WTC11 (cell line): ENCODE data around the gene PRRT4. TPM values are rescaled to one million over a fixed set of nuclear protein-coding genes. Genes with fewer than 3 reads are reported as not detected.

ENCODE experiments used
- ATAC-seq: fragments of 200-7000 bp; cut with Tn5 transposase; 2 replicates; pipeline ENCODE4 v1.10.0; 2021; ENCODE audit warnings: mild to moderate bottlenecking, moderate library complexity
- CTCF ChIA-PET: fragments of 300-600 bp; sonication (Branson Sonifier 250); formaldehyde crosslinking; loops from one replicate; lab custom pipeline; 2021; ENCODE audit warnings: antibody characterized with exemption; lab: Charles Lee
- POLR2A ChIA-PET: fragments of 350-600 bp; sonication (Branson Sonifier 250); formaldehyde crosslinking; loops from one replicate; lab custom pipeline; 2021; ENCODE audit warnings: antibody characterized with exemption; lab: Charles Lee
- DNase-seq: peaks from one replicate; pipeline ENCODE4 v3.0.0; 2021; ENCODE audit warnings: low spot score
- H3K27ac Mint-ChIP-seq: 2 replicates; pipeline ENCODE4 v1.8.0; 2021; ENCODE audit warnings: mixed read lengths
- H3K27me3 Mint-ChIP-seq: 2 replicates; pipeline ENCODE4 v1.8.0; 2021; ENCODE audit warnings: low read depth, mild to moderate bottlenecking, moderate library complexity, mixed read lengths
- H3K36me3 Mint-ChIP-seq: 2 replicates; pipeline ENCODE4 v1.8.0; 2021; ENCODE audit warnings: mixed read lengths
- H3K4me1 Mint-ChIP-seq: 2 replicates; pipeline ENCODE4 v1.8.0; 2022; ENCODE audit warnings: mixed read lengths
- H3K4me3 Mint-ChIP-seq: 2 replicates; pipeline ENCODE4 v1.8.0; 2021; ENCODE audit warnings: mild to moderate bottlenecking, moderate library complexity, mixed read lengths
- H3K9me3 Mint-ChIP-seq: 2 replicates; pipeline ENCODE4 v1.8.0; 2021; ENCODE audit warnings: mixed read lengths
- CREM ChIP-seq: sonication (generic); formaldehyde crosslinking; IDR thresholded peaks from 2 replicates; pipeline ENCODE4 v1.8.1; 2022; ENCODE audit warnings: mild to moderate bottlenecking, missing genetic modification reagents, moderate library complexity
- E2F4 ChIP-seq: sonication (generic); formaldehyde crosslinking; IDR thresholded peaks from 2 replicates; pipeline ENCODE4 v1.8.1; 2022; ENCODE audit warnings: low read depth, mild to moderate bottlenecking, moderate library complexity, missing genetic modification reagents, borderline replicate concordance
- EMX1 ChIP-seq: fragments of 250-450 bp; sonication (Bioruptor Pico); IDR thresholded peaks from 2 replicates; pipeline ENCODE4 v1.8.0; 2021; ENCODE audit warnings: mild to moderate bottlenecking
- ETV6 ChIP-seq: sonication (generic); formaldehyde crosslinking; IDR thresholded peaks from 2 replicates; pipeline ENCODE4 v1.8.1; 2022; ENCODE audit warnings: mild to moderate bottlenecking, missing genetic modification reagents
- FOXJ3 ChIP-seq: sonication (generic); formaldehyde crosslinking; IDR thresholded peaks from 2 replicates; pipeline ENCODE4 v1.9.0; 2021; ENCODE audit warnings: missing genetic modification reagents, mild to moderate bottlenecking, borderline replicate concordance
- GABPB1 ChIP-seq: sonication (generic); formaldehyde crosslinking; IDR thresholded peaks from 2 replicates; pipeline ENCODE4 v1.8.1; 2023; ENCODE audit warnings: mild to moderate bottlenecking, missing genetic modification reagents
- GTF2I ChIP-seq: fragments of 250-450 bp; sonication (Bioruptor Pico); conservative IDR thresholded peaks from 2 replicates; pipeline ENCODE4 v1.4.0; 2021; ENCODE audit warnings: mild to moderate bottlenecking
- HMGA2 ChIP-seq: fragments of 250-450 bp; sonication (Bioruptor Pico); IDR thresholded peaks from 2 replicates; pipeline ENCODE4 v1.4.0; 2021; ENCODE audit warnings: mild to moderate bottlenecking, moderate library complexity
- JUN ChIP-seq: sonication (generic); formaldehyde crosslinking; IDR thresholded peaks from 2 replicates; pipeline ENCODE4 v1.8.0; 2023; ENCODE audit warnings: mild to moderate bottlenecking, missing genetic modification reagents
- MYBL2 ChIP-seq: sonication (generic); formaldehyde crosslinking; IDR thresholded peaks from 2 replicates; pipeline ENCODE4 v1.8.1; 2023; ENCODE audit warnings: mild to moderate bottlenecking, moderate library complexity, missing genetic modification reagents
- NFE2L1 ChIP-seq: sonication (generic); formaldehyde crosslinking; IDR thresholded peaks from 2 replicates; pipeline ENCODE4 v1.8.1; 2023; ENCODE audit warnings: missing genetic modification reagents
- NFYB ChIP-seq: sonication (generic); formaldehyde crosslinking; conservative IDR thresholded peaks from 2 replicates; pipeline ENCODE4 v1.8.0; 2022; ENCODE audit warnings: low read depth, missing genetic modification reagents
- SMAD3 ChIP-seq: sonication (generic); formaldehyde crosslinking; IDR thresholded peaks from 2 replicates; pipeline ENCODE4 v1.8.0; 2022; ENCODE audit warnings: missing genetic modification reagents, mild to moderate bottlenecking, borderline replicate concordance
- SMAD4 ChIP-seq: sonication (generic); formaldehyde crosslinking; IDR thresholded peaks from 2 replicates; pipeline ENCODE4 v1.8.0; 2022; ENCODE audit warnings: mild to moderate bottlenecking, missing genetic modification reagents
- TCF7 ChIP-seq: sonication (generic); formaldehyde crosslinking; IDR thresholded peaks from 2 replicates; pipeline ENCODE4 v1.8.0; 2022; ENCODE audit warnings: mild to moderate bottlenecking, low read depth, missing genetic modification reagents, moderate library complexity
- TEAD4 ChIP-seq: sonication (generic); formaldehyde crosslinking; IDR thresholded peaks from 2 replicates; pipeline ENCODE4 v1.8.0; 2022; ENCODE audit warnings: mild to moderate bottlenecking, missing genetic modification reagents
- TP53 ChIP-seq: sonication (generic); formaldehyde crosslinking; IDR thresholded peaks from 2 replicates; pipeline ENCODE4 v1.8.1; 2023; ENCODE audit warnings: mild to moderate bottlenecking, missing genetic modification reagents
- ZNF263 ChIP-seq: sonication (generic); formaldehyde crosslinking; IDR thresholded peaks from 2 replicates; pipeline ENCODE4 v1.8.1; 2022; ENCODE audit warnings: low read depth, mild to moderate bottlenecking, moderate library complexity, missing genetic modification reagents
- ZNF416 ChIP-seq: fragments of 250-450 bp; sonication (Bioruptor Pico); IDR thresholded peaks from 2 replicates; pipeline ENCODE4 v1.9.0; 2021; ENCODE audit warnings: mild to moderate bottlenecking, inconsistent platforms
- total RNA-seq: library from RNA; stranded (reverse); gene quantifications from 3 replicates; pipeline ENCODE4 v1.2.3, GENCODE V29; 2021
- TF ChIP-seq, protein P1 (sequence below): sonication (generic); formaldehyde crosslinking; conservative IDR thresholded peaks from 2 replicates; pipeline ENCODE4 v1.8.1; 2023; ENCODE audit warnings: mild to moderate bottlenecking, low read depth, missing genetic modification reagents, moderate library complexity
- TF ChIP-seq, protein P2 (sequence below): sonication (generic); formaldehyde crosslinking; IDR thresholded peaks from 2 replicates; pipeline ENCODE4 v1.8.0; 2023; ENCODE audit warnings: missing genetic modification reagents
- TF ChIP-seq, protein P3 (sequence below): fragments of 200-600 bp; IDR thresholded peaks from 2 replicates; pipeline ENCODE4 v1.8.0; 2022; ENCODE audit warnings: antibody characterized with exemption
- TF ChIP-seq, protein P4 (sequence below): sonication (generic); formaldehyde crosslinking; IDR thresholded peaks from 2 replicates; pipeline ENCODE4 v1.8.0; 2022; ENCODE audit warnings: mild to moderate bottlenecking, missing genetic modification reagents
- TF ChIP-seq, protein P5 (sequence below): fragments of 250-450 bp; sonication (Bioruptor Pico); conservative IDR thresholded peaks from 2 replicates; pipeline ENCODE4 v1.9.0; 2021; ENCODE audit warnings: mild to moderate bottlenecking

PRRT4 gene
- total RNA-seq, 1 experiment from 2014 or later = 1.2 TPM

- TF ChIP-seq, protein P1, sequence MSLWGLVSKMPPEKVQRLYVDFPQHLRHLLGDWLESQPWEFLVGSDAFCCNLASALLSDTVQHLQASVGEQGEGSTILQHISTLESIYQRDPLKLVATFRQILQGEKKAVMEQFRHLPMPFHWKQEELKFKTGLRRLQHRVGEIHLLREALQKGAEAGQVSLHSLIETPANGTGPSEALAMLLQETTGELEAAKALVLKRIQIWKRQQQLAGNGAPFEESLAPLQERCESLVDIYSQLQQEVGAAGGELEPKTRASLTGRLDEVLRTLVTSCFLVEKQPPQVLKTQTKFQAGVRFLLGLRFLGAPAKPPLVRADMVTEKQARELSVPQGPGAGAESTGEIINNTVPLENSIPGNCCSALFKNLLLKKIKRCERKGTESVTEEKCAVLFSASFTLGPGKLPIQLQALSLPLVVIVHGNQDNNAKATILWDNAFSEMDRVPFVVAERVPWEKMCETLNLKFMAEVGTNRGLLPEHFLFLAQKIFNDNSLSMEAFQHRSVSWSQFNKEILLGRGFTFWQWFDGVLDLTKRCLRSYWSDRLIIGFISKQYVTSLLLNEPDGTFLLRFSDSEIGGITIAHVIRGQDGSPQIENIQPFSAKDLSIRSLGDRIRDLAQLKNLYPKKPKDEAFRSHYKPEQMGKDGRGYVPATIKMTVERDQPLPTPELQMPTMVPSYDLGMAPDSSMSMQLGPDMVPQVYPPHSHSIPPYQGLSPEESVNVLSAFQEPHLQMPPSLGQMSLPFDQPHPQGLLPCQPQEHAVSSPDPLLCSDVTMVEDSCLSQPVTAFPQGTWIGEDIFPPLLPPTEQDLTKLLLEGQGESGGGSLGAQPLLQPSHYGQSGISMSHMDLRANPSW (CRISPR knock-in tag) = no peak
- TF ChIP-seq EMX1 (CRISPR knock-in tag) = no peak
- TF ChIP-seq NFE2L1 (CRISPR knock-in tag) = no peak
- no peak for TF ChIP-seq E2F4
- no peak for TF ChIP-seq GTF2I
- no peak for TF ChIP-seq FOXJ3 (CRISPR knock-in tag)
- TF ChIP-seq, protein P2, sequence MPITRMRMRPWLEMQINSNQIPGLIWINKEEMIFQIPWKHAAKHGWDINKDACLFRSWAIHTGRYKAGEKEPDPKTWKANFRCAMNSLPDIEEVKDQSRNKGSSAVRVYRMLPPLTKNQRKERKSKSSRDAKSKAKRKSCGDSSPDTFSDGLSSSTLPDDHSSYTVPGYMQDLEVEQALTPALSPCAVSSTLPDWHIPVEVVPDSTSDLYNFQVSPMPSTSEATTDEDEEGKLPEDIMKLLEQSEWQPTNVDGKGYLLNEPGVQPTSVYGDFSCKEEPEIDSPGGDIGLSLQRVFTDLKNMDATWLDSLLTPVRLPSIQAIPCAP (CRISPR knock-in tag) = no peak
- TF ChIP-seq SMAD4 (CRISPR knock-in tag) = no peak
Measured at GRCh38 chr7:128373606-128374005, 12.1 kb upstream of the PRRT4 start (continued).

- peaks cover 56% of the 10 kb centered on the region for H3K27me3 Mint-ChIP-seq
- ATAC-seq = no peak
- H3K9me3 Mint-ChIP-seq = peaks cover 5% of the 10 kb centered on the region
- no peaks in the 10 kb centered on the region for H3K4me1 Mint-ChIP-seq
- no peak for DNase-seq
- no peak for TF ChIP-seq CREM (CRISPR knock-in tag)
- no peak for TF ChIP-seq SMAD4 (CRISPR knock-in tag)
- TF ChIP-seq JUN (CRISPR knock-in tag) = no peak
- TF ChIP-seq MYBL2 (CRISPR knock-in tag) = no peak
- TF ChIP-seq TEAD4 (CRISPR knock-in tag) = no peak
- TF ChIP-seq, protein P3, sequence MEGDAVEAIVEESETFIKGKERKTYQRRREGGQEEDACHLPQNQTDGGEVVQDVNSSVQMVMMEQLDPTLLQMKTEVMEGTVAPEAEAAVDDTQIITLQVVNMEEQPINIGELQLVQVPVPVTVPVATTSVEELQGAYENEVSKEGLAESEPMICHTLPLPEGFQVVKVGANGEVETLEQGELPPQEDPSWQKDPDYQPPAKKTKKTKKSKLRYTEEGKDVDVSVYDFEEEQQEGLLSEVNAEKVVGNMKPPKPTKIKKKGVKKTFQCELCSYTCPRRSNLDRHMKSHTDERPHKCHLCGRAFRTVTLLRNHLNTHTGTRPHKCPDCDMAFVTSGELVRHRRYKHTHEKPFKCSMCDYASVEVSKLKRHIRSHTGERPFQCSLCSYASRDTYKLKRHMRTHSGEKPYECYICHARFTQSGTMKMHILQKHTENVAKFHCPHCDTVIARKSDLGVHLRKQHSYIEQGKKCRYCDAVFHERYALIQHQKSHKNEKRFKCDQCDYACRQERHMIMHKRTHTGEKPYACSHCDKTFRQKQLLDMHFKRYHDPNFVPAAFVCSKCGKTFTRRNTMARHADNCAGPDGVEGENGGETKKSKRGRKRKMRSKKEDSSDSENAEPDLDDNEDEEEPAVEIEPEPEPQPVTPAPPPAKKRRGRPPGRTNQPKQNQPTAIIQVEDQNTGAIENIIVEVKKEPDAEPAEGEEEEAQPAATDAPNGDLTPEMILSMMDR = no peak
- TF ChIP-seq NFYB (CRISPR knock-in tag) = no peak
- TF ChIP-seq ZNF263 = no peak
- no peak for TF ChIP-seq HMGA2 (CRISPR knock-in tag)
- no peak for TF ChIP-seq ZNF416
- TF ChIP-seq, protein P4, sequence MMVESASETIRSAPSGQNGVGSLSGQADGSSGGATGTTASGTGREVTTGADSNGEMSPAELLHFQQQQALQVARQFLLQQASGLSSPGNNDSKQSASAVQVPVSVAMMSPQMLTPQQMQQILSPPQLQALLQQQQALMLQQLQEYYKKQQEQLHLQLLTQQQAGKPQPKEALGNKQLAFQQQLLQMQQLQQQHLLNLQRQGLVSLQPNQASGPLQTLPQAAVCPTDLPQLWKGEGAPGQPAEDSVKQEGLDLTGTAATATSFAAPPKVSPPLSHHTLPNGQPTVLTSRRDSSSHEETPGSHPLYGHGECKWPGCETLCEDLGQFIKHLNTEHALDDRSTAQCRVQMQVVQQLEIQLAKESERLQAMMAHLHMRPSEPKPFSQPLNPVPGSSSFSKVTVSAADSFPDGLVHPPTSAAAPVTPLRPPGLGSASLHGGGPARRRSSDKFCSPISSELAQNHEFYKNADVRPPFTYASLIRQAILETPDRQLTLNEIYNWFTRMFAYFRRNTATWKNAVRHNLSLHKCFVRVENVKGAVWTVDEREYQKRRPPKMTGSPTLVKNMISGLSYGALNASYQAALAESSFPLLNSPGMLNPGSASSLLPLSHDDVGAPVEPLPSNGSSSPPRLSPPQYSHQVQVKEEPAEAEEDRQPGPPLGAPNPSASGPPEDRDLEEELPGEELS = no peak
- TF ChIP-seq EMX1 (CRISPR knock-in tag) = no peak
- TF ChIP-seq ETV6 (CRISPR knock-in tag) = no peak
- TF ChIP-seq TP53 (CRISPR knock-in tag) = no peak
- TF ChIP-seq, protein P5, sequence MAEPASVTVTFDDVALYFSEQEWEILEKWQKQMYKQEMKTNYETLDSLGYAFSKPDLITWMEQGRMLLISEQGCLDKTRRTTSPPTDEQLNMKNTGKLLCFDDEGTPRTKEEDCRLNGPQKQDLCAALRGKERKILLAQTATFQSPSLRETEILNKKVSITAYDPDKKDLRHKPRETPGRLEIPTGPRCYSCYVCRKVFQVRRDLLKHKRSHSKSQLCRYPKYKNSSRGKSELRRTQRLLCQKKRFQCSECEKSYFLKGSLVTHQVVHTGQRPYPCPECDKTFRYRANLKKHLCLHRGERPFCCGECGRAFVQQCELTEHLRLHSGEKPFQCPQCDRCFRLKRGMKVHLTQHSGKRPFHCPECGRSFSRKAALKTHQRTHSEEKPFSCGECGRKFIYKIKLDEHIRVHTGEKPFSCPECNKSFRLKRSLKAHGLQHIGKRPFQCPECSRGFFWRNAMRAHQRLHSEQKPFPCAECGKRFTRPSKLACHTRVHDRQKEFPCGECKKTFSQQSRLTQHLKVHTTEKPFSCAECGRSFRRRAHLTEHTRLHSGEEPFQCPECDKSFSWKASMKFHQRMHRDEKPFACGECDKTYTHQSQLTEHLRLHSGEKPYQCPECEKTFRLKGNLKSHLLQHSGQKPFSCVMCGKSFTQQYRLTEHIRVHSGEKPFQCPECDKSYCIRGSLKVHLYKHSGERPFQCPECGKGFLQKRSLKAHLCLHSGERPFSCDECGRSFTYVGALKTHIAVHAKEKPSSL (CRISPR knock-in tag) = no peak
- TF ChIP-seq, protein P1 (CRISPR knock-in tag) = no peak
- no peak for TF ChIP-seq GABPB1 (CRISPR knock-in tag)
- no peak for TF ChIP-seq TCF7 (CRISPR knock-in tag)
- TF ChIP-seq SMAD3 (CRISPR knock-in tag) = no peak
- TF ChIP-seq, all 79 proteins: peak for 0
- H3K27ac Mint-ChIP-seq = no peak overlapping the region
- H3K36me3 Mint-ChIP-seq = no peaks in the 10 kb centered on the region
- no peak overlapping the region for H3K4me3 Mint-ChIP-seq
- CTCF ChIA-PET = no interaction called here
- POLR2A ChIA-PET = no interaction called here
Measured at GRCh38 chr7:128370491-128370890, 9.0 kb upstream of the PRRT4 start.
